DMS53 (cell line): ENCODE measurements around the gene FAM89B.
"Not testable (repeated sequence)": the region's sequence is repeated elsewhere in the genome, so short reads cannot be mapped to it uniquely, and the experiment has no call there.

Experiments used
- DNase-seq: peaks from one replicate; lab custom pipeline; 2025; lab: John Stamatoyannopoulos, UW

FAM89B gene

DNA sequence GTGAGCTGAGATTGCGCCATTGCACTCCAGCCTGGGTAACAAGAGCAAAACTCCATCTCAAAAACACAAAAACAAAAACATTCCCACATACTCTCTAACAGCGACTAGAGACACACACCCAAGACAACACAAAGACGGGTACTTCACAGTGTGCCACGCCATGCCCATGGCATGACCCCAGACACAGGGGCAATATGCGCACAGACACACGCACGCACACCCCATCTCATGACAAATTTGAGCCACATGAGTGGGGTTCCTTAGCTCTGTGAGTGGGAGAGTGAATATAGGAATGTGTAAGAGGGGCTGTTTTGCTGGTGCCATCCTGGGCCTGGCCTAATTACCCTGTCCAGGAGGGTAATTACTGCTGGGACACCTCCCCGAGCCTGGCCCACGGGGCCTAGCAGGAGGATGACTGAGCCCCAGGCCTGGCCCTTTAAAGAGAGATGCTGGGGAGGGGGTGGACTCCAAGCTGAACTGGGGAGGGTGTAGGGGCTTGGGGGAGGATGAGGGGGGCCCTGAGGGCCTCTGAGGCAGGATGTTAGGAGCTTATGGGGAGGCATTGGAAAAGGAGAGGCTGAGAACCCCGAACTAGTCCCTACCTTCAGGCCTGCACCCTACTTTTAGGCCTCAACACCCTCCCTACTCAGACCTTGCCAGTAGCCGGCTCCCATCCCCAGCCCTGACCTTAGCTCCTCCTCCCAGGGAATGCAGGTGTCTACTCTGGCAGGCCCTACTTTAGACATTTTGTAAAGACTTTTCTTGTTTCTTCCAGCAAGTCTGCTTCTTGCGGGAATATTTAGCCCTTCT, 15.7 kb upstream of the FAM89B start:
- DNase-seq, result no peak

DNA sequence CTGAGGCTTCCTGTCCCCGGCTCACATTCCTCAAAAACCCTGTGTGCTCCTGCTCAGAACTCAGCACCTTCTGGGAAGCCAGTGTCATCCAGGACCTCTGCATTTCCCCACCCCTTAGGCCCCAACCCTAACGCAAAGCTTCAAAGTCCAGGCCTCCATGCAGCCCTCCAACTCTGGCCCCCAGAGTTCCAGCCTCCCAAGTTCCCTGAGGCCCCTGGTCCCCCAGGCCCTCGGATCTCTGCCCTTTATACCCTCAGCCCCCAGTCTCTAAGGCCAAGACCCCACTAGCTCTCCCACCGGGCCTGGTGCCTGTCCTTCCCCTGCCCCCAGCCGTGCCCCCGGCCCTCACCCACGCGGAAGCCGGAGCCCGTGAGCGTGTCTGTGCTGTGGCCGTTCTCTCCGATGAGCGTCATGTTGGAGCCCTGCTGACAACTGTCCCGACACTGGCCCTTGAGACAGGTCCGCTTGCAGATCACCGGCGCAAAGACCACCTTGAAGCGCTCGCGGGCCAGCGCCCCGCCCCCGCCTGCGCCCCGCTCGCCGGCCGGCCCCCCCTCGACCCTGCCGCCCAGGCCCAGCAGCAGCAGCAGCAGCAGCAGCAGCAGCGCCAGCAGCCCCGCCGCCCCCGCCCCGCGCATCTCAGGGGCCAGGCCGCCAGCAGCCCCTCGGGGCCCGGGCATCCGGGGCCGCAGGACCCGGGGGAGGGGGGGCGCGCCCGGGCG, 14.9 kb upstream of the FAM89B start:
- DNase-seq, result peak; percentile 53

GRCh38 chr11:65558002-65558929, 14.1 kb upstream of the FAM89B start, which contains the start of gene LTBP3:
LTBP3 (minus strand) TSS chr11:65558359; CDS start chr11:65557959, 400 bp downstream.
- peak; percentile 92 for DNase-seq

DNA sequence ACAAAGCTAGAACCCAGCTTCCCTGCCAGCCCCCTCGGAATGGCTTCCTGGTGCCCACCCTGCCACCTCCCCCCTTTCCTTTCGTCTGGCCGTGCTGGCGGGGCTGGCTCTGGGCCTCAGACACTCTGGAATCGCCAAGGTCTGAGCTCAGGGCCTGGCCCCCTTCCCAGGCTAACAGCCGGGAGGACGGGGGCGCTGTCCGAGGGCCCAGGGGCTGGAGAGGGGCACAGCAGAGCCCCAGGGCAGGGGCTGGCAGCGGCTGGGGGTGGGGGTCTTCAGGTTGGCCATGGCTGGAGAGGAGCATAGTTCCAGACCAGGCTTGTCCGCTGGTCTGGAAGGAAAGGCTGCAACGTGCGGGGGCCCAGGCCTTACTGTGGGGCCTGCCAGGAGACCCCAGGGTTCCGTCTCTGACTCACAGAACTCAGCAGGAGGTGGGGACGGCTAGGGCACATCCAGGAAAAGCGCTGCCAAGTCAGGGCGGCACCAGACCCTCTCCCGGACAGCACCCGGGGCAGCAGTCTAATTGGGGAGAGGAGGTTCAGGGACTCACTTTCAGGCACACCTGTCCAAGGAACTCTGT, 13.3 kb upstream of the FAM89B start:
- no peak for DNase-seq

GRCh38 chr11:65559535-65559934, 12.8 kb upstream of the FAM89B start:
- DNase-seq, result peak; percentile 70

GRCh38 chr11:65559951-65560537, 12.3 kb upstream of the FAM89B start:
- DNase-seq, result peak; percentile 96

GRCh38 chr11:65560555-65561418, 11.6 kb upstream of the FAM89B start:
- peak; percentile 63 for DNase-seq

- no peak for DNase-seq
These were observed 10.3 kb upstream of the FAM89B start for GRCh38 chr11:65562020-65562419.

DNA sequence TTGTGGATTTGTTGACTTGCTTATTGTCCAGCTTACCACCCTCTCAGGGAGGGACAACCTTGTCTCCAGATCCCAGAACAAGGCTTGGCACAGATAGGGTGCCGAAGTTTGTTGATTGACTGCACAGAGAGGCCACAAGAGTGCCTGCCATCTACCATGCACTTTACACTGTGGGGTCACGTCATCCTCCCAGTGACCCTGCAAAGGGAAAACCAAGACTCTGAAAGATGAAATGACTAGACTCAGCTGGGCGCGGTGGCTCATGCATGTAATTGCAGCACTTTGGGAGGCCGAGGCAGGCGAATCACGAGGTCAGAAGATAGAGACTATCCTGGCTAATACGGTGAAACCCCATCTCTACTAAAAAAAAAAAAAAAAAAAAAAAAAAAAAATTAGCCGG, 9.6 kb upstream of the FAM89B start:
- DNase-seq, result no peak

DNA sequence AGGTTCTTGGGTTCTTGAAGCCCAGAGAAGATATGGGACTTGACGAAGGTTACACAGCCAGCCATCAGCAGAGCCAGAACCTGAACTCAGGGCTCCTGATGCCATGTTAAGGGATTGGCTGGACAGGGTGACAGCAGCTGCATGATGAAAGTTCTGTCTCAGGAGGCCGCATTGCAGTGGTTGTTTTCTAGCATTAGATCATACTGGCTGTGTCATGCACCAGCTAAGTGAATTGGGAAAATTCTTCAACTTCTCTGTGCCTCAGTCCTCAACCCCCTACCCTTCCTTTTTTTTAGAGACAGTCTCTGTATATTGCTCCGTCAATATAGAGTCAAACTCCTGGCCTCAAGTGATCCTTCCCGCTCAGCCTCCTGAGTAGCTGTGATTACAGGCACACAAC, 8.7 kb upstream of the FAM89B start:
- no peak for DNase-seq

GRCh38 chr11:65564879-65565559, 7.3 kb upstream of the FAM89B start:
- DNase-seq, result not testable (repeated sequence)

DNA sequence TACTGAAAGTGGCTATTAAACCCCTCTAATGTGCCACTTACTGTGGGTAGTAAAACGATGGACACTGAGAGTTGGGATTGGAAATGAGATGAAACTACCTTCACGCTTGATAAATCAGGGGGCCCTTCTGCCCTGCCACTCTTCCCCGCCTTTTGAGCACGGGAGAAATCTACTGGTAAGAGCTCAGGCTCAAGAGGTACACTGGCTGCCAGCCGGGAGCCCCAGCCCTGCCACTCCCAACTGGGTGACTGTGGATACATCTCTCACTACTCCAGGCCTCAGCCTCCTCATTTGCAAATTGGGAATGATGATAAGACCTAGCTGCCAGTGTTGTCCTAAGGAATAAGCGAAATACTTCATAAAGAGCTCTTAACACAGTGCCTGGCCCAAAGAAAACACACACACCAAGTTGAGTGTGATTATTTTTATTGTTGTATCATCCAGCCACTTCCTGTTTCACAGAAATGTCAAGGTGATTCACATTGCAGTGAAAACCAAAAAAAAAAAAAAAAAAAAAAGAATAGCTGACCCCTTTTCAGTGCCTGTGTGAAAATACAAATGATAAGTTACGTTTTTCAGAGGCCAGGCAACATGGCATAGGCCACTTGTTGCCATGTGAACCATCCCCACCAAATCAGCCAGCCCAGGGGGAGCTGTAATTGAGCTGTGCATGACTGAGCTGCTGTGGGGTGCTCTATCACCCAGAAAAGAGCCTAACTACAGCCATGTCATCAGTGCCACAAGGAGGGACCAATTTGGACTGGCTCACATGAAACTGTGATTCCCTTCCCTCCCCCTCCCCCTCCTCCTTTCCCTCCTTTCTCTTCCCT, 6.5 kb upstream of the FAM89B start:
- no peak for DNase-seq

- DNase-seq, result peak; percentile 85
These were observed 3.0 kb upstream of the FAM89B start for GRCh38 chr11:65569164-65569972.

- peak; percentile 99 for DNase-seq
These were observed 2.1 kb upstream of the FAM89B start, which contains the start of gene ZNRD2 for GRCh38 chr11:65569973-65570918. ZNRD2 (plus strand) TSS chr11:65570477; CDS start chr11:65570492, 15 bp downstream.

DNA sequence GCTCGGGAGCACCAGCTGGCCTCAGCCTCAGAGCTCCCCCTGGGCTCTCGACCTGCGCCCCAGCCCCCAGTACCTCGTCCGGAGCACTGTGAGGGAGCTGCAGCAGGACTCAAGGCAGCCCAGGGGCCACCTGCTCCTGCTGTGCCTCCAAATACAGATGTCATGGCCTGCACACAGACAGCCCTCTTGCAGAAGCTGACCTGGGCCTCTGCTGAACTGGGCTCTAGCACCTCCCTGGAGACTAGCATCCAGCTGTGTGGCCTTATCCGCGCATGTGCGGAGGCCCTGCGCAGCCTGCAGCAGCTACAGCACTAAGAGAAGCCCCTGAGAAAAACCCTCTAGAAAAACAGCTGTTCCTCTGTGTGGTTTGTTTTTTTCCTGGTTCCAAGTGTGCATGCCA, 918 bp upstream of the FAM89B start:
- peak; percentile 63 for DNase-seq

DNA sequence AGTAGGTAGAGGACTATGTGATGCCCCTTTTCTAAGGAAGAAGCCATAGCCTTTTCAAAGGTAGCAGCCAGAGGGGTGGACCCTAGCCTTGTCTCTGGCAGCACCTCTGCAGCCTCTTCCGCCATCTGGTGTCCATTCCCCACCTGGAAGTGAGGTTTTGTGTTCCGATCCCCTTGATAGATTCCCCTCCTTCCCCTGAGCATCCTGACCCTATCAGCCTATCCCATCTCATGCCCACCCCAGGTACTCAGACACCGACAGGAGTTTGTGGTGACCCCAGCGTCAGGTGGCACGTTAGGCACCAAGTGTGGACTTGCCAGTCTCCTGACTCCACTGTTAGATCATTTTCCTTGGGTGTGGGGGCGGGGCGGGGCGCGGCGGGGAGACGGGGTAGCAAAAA, 398 bp upstream of the FAM89B start:
- peak; percentile 87 for DNase-seq
